ENCODE data around the gene CNBD2.
"Not testable (repeated sequence)": the region's sequence is repeated elsewhere in the genome, so short reads cannot be mapped to it uniquely, and the experiment has no call there.

Gene CNBD2

GRCh38 chr20:35950093-35950492, 18.3 kb upstream of the CNBD2 start:
- no peak for ATAC-seq
- TF ChIP-seq ZC3H10 (CRISPR knock-in tag; IDR thresholded peaks at IDR 0.05) = no peak
- no peak for TF ChIP-seq POU6F1 (CRISPR knock-in tag; IDR thresholded peaks at IDR 0.05; ENCODE audit: borderline replicate concordance, low read depth)
- no peak for TF ChIP-seq CREB5 (CRISPR knock-in tag; IDR thresholded peaks at IDR 0.05; ENCODE audit: low read depth)
- no peak for TF ChIP-seq SNAI2 (CRISPR knock-in tag; IDR thresholded peaks at IDR 0.05)
- no peak for TF ChIP-seq BACH2 (CRISPR knock-in tag; IDR thresholded peaks at IDR 0.05; ENCODE audit: borderline replicate concordance)
- no peak for TF ChIP-seq TOX (CRISPR knock-in tag; IDR thresholded peaks at IDR 0.05; ENCODE audit: borderline replicate concordance)
- TF ChIP-seq ZNF565 (CRISPR knock-in tag; conservative IDR thresholded peaks at IDR 0.05; ENCODE audit: low read depth) = no peak
- TF ChIP-seq CSDC2 (CRISPR knock-in tag; IDR thresholded peaks at IDR 0.05) = no peak

GRCh38 chr20:35952080-35952479, 16.3 kb upstream of the CNBD2 start:
- not testable (repeated sequence) for ATAC-seq

- TF ChIP-seq TCF4 (CRISPR knock-in tag; IDR thresholded peaks at IDR 0.05; ENCODE audit: borderline replicate concordance) = no peak
- TF ChIP-seq ESRRG (CRISPR knock-in tag; IDR thresholded peaks at IDR 0.05) = no peak
- TF ChIP-seq ARNTL (CRISPR knock-in tag; IDR thresholded peaks at IDR 0.05; ENCODE audit: borderline replicate concordance, low read depth) = no peak
- TF ChIP-seq RARB (CRISPR knock-in tag; IDR thresholded peaks at IDR 0.05) = no peak
- no peak for TF ChIP-seq ZFP3 (CRISPR knock-in tag; IDR thresholded peaks at IDR 0.05)
- TF ChIP-seq ZC3H10 (CRISPR knock-in tag; IDR thresholded peaks at IDR 0.05) = no peak
- no peak for TF ChIP-seq CSDC2 (CRISPR knock-in tag; IDR thresholded peaks at IDR 0.05)
- no peak for TF ChIP-seq GLIS3 (CRISPR knock-in tag; IDR thresholded peaks at IDR 0.05)
- no peak for TF ChIP-seq PPARA (CRISPR knock-in tag; IDR thresholded peaks at IDR 0.05; ENCODE audit: borderline replicate concordance)
- TF ChIP-seq TOX (CRISPR knock-in tag; IDR thresholded peaks at IDR 0.05; ENCODE audit: borderline replicate concordance) = no peak
- TF ChIP-seq BACH2 (CRISPR knock-in tag; IDR thresholded peaks at IDR 0.05; ENCODE audit: borderline replicate concordance) = no peak
- TF ChIP-seq ISL1 (CRISPR knock-in tag; IDR thresholded peaks at IDR 0.05) = no peak
- TF ChIP-seq PATZ1 (CRISPR knock-in tag; IDR thresholded peaks at IDR 0.05; ENCODE audit: borderline replicate concordance) = no peak
- no peak for TF ChIP-seq POU6F1 (CRISPR knock-in tag; IDR thresholded peaks at IDR 0.05; ENCODE audit: borderline replicate concordance, low read depth)
- no peak for TF ChIP-seq TSHZ2 (CRISPR knock-in tag; IDR thresholded peaks at IDR 0.05)
- no peak for TF ChIP-seq ZNF70 (CRISPR knock-in tag; IDR thresholded peaks at IDR 0.05)
- TF ChIP-seq CREB5 (CRISPR knock-in tag; IDR thresholded peaks at IDR 0.05; ENCODE audit: low read depth) = no peak
- ATAC-seq = no peak
These were observed 15.7 kb upstream of the CNBD2 start for GRCh38 chr20:35952480-35953386.

Data from SK-N-SH treated with all-trans-retinoic acid at 6 μM for 48 hours (cell line).